HG03571 (cell line): Measurements from ENCODE around the gene PDZK1IP1.
"Not testable (repeated sequence)": the region's sequence is repeated elsewhere in the genome, so short reads cannot be mapped to it uniquely, and the experiment has no call there.

Source experiments
- ATAC-seq: cut with Tn5 transposase; IDR thresholded peaks from one replicate; pipeline ENCODE4 v1.9.1; 2021; ENCODE audit not compliant: unreplicated experiment

The PDZK1IP1 gene

DNA sequence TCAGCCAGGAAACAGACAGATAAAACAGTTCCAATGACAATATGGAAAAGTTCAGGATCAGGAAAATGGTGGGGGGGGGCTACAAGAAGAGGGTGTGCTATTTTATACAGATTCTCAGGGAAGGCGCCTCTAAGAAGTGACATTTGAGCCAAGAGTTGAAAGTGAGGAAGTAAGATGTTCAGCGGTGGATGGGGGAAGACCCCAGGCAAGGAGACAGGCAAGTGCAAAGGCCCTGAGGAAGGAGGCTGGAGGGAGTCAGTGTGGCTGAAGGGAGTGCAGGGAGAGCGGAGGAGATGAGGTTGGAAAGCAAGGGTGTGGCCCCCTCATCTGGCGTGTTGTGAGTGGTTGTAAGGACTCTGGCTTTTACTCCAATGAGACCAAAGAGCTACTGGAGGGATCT lies 8.4 kb upstream of the PDZK1IP1 start:
- no peak for ATAC-seq

DNA sequence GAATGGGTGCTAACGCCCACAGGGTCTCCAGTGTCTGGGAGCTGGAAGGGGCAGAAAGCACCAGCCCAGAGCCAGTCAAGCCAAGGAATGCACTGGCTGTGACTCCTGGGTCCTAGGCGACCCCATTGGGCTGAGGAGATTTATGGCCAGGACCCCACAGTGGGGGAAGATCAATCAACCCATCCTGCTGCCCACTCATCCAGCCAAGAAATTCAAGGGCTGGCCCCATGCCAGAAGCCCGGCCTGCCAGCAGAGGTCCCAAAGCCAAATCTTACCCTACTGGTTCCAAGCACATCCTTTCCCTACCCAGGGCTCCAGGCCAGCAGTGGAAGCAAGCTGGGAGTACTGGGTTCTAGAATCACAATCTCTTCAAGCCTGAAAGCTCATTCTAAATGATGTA lies 6.8 kb upstream of the PDZK1IP1 start:
- ATAC-seq, result no peak

DNA sequence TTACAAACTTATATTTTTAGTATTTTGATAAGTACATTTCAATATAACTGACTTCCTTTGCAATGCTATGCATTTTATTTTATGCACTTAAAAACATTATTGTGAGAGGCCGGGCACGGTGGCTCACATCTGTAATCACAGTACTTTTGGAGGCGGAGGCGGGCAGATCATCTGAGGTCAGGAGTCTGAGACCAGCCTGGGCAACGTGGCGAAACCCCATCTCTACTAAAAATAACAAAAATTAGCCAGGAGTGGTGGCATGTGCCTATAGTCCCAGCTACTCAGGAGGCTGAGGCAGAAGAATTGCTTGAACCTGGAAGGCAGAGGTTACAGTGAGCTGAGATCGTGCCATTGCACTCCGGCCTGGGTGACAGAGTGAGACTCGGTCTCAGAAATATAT lies 6.1 kb upstream of the PDZK1IP1 start:
- ATAC-seq, result not testable (repeated sequence)

DNA sequence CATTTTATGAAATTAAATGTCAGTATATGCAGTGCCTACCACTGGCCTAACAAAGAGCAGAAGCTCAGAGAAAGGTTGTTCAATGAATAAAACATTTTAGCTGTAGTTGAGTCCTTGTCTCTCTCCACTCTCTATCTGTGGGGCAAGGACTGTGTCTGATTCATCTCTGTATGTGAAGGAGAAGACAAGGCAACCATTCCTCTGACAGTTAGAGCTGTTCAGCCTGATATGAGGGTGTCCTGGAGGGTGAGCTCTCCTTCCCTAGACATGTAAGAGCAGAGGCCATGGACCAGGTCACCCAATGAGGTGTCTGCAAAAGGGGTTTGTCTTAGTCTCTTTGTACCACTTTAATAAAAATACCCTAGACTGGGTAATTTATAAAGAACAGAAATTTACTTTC lies 4.5 kb upstream of the PDZK1IP1 start:
- ATAC-seq, result no peak

DNA sequence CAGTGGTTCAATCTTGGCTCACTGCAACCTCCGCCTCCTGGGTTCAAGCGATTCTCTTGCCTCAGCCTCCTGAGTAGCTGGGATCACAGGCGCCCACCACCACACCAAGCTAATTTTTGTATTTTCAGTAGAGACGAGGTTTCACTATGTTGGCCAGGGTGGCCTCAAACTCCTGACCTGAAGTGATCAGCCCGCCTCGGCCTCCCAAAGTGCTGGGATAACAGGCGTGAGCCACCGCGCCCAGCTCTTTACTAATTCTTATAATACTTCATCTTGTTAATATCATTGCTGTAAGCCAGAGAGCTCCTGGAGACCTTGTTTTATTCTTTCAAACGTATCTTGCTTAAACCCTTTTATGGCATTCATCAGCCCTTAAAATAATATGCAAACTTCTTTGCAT lies 3.7 kb upstream of the PDZK1IP1 start:
- ATAC-seq, result not testable (repeated sequence)

DNA sequence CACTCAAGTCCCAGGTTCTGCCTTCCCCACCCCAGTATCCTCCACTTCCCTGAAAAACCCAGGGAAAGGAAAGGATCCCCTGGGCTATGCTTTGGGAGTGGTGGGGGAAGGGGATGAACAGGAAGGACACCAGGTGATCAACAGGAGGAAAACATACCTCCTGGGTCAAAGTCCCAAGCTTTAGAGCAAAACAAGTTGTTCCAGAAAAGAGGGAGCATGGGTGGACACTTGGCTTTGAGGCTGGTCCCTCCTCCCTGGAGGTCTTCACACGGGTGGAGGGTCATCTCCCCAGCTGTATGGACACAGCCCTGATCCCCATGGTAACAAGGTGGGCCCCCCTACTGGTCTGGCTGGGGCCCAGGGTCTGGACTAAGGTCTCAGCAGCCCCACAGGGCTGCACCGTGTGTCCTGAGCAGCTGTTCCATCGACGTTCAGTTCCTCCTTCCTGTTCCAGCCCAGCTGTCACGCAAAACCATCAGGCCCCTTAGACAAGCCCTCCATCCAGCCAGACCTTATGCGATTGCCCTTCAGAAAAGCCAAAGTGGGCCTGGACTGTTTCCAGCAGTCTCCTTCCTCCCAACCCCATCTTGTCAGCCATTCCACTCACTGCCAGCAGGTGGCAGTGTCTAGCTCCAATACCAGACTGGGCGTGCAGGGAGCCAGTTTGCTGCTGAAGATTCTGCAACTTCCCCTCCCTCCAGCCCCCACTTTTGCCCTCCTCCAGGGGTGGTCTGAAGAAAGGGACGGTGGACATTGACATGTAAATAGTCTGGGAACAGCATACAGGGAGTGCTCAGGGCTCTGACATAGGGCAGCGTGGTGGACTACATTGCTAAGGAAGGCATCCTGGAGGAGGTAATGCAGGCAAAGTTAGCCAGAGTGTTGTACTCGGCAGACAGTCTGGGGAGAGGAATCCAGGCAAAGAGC lies 2.9 kb upstream of the PDZK1IP1 start:
- ATAC-seq, result peak; percentile 66

DNA sequence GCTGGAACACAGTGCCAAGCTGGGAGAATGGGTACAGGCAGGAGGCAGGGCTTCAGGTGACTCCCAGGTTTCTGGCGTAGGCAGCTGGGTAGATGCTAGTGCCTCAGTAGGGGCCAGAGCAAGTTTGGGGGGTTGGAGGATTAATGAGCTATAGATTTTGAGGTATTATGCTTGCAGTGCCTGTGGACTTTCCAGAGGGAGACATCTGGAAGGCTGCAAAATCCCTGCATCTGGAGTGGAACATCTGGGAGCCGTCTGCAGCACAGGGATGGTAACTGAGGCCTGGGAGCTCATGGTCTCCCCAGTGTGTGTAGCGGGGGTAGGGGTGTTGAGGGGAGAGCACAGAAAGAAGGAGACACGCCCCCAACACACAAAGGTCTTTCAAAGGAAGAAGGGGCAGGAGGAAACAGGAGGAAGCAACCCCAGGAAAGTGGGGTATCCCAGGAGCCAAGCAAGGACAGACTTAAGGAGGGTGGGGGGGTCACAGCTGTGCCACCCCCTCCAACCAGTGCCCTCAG lies 2.2 kb upstream of the PDZK1IP1 start:
- ATAC-seq, result no peak

DNA sequence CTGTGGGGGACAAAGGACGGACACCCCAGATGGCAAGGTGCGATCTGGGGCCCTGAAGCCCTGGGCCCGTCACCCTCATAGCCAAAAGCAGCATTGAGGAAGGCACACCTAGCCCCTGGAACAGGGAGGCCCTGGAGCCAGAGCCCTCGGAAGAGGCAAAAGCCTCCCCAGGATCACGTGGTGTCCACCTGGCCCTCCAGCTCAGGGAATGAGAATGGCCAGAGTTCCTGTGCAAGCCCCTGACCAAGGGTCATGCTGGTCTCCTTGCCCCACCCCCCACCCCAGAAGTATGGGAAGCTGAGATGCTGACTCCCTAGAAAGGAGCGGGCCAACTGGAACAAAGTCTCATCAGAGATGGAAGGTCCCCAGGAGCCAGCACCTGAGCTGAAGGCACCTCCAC lies 1.0 kb upstream of the PDZK1IP1 start:
- ATAC-seq, result no peak

DNA sequence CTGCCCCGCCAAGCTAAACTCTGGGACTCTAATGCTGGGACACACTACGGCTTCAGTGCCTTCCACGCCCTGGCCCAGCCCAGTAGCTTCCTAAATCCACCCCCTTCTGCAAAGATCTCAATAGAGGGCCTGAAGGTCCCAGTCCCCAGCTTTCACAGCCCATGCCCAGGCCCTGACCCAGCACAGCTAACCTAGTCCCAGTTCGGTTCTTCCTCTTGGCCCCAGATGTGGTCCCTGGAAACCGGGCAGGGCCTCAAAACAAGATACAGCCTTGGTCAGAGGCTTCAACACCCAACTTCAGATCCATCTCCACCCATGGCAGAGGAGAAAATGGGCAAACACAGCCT lies 646 bp upstream of the PDZK1IP1 start:
- ATAC-seq, result no peak

DNA sequence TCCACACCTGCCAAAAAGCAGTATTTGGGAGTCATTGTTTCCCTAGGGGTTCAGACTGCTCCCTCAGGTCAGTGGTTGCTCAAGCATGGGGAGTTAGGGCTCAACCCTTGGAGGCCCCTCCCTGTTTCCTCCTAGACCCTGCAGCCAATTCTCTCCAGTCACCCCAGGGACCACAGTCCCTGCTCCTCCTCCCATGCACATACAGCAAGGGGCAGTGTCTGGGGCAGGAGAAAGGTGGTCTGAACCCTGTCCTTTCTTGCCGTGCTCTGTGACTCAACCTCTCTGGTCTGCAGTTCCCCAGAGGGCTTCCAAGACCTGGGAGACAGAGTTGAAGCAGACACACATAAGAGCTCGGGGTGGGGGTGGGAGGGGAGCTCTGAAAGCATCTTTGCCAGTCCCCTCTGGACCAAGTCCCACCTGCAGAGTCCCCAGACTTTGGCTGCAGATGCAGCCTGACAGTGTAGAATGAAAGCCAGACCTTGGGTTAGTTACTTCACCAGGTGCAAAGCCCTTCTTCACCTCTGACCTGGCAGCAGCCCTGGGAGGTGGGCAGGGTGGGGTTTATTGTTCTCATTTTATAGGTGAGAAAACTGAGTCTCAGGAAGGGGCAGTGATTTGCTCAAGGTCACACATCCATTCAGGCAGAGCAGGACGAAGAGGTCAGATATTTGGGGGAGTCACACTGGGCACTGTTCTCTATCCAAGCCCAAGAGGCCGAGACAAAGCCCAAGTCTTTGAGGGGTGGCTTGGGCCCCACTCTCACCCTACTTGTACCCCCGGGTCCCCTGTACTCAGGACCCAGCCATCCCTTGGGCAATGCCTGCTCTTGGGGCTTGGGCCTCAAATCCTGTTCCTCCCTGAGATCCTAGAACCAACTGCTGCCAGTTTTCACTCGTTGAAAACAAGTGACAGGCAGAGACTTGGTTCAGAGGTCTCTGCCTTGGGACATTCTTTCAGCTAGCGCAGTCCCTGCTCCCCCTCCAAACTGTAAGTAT lies 748 bp downstream of the PDZK1IP1 start:
- no peak for ATAC-seq

DNA sequence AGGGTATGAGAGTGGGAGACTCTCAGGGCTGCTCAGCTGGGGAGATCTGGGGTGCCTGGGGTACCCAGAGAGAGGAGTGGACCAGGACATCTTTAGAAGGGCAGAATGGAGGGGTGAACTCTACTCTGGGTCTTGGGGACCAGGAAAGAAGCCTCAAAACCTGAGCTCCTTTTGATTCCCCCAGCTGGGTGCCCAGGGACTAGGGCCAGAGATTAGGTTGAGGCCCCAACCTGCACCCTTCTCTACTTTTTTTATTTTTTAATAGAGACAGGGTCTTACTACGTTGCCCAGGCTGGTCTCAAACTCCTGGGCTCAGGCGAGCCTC lies 1.9 kb downstream of the PDZK1IP1 start:
- ATAC-seq, result no peak

DNA sequence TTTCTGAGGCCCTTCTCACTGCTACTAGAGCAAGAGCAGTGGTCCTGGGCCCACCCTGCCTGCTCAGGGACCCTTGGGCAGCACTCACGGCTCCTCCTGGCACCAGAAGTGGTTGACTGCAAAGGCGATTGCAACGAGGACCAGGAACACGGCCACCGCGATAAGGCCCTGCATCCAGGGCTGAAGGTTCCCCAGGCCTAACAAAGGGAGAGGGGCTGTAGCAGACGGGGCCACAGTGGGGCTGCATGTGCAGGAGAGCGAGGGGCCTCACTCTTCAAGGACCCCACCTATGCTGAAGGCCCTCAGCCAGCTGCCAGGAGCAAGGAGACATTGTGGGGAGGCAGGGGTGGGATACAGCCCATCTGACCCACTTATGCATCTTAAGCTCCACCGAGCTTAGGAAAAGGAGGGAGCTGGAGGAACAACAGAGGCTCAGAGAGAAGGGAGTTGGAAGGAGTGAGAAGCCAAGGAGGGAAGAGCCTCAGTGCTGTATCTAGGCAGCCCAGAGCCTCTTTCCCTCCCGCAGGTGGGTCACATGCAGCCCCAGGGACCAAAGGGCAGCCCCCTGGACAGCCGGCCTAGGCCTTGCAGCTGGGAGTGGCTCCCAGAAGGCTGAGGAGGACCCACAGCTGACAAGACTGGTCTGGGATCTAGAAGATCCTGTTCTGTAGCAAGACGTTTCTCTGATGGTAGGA lies 2.5 kb downstream of the PDZK1IP1 start:
- no peak for ATAC-seq

DNA sequence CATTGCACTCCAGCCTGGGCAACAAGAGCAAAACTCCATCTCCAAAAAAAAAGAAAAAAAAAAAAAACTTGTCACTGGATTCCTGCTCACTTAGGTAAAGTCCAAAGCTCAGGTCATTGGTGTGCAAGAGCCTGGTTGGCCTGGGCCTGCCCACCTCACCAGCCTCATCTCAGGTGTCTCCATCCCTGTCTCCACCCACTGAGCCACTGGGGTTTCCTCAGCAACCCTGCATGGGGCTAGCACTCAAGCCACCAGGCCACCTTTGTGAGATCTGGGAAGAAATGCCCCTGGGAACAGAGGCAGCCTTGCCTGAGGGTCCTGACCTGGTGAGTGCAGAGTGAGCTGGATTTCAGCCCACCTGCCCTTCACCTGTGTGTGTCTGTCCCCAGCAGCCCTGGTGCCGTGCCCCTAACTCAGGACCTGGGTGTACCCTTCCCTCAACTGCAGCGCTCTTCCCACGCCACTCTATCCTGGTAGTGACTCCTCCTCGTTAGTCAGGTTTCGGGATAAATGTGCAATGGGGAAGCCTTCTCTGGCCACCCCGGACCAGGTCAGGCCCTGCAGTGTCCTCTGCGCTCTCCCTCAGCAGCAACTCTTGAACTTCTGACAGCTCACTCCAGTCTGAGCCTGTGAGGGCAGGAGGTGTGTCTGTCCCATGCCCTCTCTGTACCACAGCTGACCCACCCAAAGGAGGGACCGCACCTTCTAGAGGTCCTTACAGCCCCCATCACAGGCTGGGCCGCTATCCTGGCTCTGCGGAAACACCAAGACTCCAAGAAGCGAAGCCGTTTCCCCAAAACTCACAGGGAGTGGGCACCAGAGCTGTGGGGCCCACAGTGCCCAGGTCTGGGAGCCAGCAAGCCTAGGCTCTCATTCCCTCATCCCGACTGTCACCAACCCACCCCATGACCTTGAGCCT lies 3.3 kb downstream of the PDZK1IP1 start:
- no peak for ATAC-seq

DNA sequence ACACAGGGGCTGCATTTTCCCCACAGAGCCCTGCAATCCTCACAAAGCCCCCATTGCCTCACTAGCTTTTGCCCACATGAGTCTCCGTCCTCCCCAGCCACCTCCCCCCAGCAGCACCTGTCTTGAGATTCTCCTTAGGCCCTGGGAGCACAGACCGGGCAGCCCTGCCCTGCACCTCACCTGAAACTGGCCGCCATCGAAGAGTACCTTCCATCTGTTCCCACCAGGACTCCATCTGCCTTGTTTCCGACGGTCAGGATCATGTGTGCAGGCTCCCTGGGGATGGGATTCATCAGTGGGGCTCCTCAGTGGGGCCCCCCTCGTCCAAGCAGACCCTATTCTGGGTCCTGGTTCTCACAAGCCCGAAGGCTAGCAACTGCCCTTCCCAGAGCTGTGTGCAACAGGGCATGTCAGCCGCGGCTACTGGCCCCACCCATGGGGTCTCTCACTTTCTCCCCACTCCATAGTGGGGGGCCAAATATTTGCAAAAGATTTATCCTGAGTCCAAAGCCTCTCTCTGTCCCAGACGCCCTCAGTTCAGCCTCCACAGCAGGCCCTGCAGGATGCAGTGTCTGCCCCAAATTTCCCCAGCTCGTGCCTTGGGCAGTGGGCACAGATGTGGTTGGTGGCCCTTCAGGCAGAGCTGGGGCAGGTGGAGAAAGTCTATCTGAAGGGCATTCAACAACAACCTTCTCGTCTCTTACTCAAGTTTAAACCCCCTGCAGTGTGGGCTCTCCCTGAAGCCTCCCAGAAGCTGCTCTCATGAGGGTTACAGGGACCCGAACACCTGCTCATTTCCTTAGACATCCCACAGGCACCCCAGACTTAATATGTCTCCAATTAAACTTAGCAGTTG lies 4.8 kb downstream of the PDZK1IP1 start:
- ATAC-seq, result no peak

DNA sequence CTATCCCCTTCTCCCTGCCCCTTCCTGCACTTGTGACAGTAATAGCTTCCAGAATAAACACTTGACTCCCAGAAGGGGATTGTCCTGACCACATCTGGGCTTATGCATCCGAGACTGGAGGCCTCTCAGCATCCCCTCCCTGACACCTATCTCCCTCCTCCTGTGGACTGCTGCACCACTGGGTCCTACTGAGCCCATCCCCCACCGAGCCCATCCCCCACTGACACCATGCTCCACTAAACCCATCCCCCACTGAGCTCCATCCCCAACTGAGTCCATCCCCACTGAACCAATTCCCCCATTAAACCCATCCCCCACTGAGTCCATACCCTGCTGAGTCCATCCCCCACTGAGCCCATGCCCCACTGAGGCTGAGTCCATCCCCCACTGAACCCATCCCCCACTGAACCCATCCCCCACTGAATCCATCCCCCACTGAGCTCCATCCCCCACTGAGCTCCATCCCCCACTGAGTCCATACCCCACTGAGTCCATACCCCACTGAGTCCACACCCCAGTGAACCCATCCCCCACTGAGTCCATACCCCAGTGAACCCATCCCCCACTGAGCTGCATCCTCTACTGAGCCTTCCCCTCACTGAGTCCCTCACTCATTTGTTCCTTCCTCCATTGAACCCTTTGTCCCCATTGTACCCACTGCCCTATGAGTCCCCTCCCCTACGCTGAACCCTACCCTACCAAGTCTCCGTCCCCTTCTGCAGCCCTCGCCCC lies 5.6 kb downstream of the PDZK1IP1 start:
- no peak for ATAC-seq

DNA sequence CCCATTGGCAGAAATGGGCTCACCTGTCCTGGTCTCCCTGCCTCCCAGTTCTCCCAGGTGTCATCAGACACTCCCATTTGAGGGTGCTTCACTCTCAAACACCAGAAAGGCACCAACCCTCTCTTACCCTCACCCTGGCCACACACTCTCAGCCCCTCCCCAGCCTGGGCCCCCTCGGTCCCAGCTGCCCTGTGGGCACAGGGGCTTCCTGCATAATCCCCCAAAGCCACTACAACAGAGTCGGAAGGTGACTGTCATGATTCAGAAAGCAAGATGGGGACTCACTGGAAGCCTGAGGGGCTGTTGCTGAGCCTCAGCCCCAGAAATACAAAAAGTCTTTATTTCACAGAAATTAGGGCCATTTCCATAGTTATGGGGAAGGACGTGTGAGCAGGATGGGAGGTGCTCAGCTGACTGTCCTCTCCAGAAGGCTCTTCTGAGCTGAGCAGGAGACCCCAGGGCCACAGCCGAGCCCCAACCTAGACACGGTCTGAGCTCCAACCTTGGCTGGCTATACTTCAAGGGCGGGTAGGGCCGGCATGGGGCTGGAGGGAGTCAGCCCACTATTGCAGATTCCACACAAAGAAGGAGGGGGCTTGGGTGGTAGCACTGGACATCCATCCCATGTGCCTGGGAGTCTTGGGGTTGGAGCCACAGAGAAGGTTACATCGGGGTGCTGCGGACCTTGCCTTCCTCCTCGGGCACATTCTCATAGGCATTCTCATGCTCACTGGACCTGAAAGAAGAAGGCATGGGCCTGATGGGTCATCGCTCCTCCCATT lies 6.3 kb downstream of the PDZK1IP1 start:
- ATAC-seq, result no peak

DNA sequence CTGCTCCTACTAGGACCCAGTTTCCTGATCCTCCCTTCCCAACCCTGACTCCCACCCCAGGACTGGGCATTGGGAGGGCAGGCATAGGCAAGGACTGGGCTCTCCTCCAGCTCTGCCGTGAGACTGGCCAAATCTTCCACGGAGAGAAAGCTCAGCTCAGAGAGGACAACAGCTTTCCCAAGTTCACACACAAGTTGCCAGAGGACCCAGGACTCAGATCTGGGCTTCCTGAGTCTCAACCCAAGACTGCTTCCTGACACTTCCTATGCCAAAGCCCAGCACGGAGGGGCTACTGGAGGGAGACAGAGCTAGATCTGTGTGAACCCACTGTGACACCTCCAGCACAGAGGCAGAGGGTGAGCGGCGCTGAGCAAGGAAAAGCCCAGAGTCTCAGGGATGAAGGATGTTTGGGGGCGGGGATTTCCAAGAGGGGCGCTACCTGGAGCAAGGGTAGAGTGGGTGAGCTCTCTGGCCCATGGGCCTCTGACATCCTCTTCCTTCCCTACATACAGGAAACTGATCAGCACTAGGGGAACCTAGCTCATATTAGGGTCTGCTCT lies 7.1 kb downstream of the PDZK1IP1 start:
- ATAC-seq, result no peak
